ENCODE results near the gene ADGRE3.
A peak's percentile ranks its signal among the peaks of the same experiment; 100 is the strongest.

The ADGRE3 gene

DNA sequence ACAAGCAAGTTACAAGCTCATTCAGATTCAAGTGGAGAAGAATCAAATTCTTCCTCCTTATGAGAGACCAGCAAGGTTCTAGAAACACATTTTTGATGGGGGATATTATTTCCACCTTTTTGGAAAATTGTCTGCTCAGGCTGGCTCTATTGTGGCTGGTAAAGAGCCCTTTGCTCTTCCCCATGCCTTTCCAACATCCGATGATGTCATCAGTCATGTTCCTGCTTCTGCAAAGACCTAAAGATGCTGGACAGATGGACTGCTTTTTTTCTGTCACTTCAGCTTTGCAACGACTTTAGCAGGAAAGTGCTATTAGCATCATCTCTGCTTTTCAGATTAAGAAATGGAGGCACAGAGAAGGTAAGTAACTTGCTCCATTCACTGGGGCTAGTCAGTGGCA, 4.2 kb downstream of the ADGRE3 start:
- H3K36me3 ChIP-seq (ENCODE audit: control insufficient read depth in 2 of 2, insufficient read depth in 1 of 2, low read length in 2 of 2), result no peaks in the 10 kb centered on the region
- H3K4me3 ChIP-seq (ENCODE audit: low read depth, low read length), result no peak overlapping the region
- CTCF ChIA-PET, result no interaction called here
- TF ChIP-seq ZNF530 (tag by site-specific recombination; IDR thresholded peaks at IDR 0.05; ENCODE audit: low read depth), result 0 out of 2 replicates have a peak, but pooled peaks have one; percentile 38
- TF ChIP-seq, protein P1, sequence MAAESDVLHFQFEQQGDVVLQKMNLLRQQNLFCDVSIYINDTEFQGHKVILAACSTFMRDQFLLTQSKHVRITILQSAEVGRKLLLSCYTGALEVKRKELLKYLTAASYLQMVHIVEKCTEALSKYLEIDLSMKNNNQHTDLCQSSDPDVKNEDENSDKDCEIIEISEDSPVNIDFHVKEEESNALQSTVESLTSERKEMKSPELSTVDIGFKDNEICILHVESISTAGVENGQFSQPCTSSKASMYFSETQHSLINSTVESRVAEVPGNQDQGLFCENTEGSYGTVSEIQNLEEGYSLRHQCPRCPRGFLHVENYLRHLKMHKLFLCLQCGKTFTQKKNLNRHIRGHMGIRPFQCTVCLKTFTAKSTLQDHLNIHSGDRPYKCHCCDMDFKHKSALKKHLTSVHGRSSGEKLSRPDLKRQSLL (tag by site-specific recombination; IDR thresholded peaks at IDR 0.05), result no peak
- TF ChIP-seq, protein P2, sequence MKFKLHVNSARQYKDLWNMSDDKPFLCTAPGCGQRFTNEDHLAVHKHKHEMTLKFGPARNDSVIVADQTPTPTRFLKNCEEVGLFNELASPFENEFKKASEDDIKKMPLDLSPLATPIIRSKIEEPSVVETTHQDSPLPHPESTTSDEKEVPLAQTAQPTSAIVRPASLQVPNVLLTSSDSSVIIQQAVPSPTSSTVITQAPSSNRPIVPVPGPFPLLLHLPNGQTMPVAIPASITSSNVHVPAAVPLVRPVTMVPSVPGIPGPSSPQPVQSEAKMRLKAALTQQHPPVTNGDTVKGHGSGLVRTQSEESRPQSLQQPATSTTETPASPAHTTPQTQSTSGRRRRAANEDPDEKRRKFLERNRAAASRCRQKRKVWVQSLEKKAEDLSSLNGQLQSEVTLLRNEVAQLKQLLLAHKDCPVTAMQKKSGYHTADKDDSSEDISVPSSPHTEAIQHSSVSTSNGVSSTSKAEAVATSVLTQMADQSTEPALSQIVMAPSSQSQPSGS (tag by site-specific recombination; IDR thresholded peaks at IDR 0.05; ENCODE audit: low read depth), result 0 out of 2 replicates have a peak, but pooled peaks have one; percentile 52
- H3K4me1 ChIP-seq (ENCODE audit: control insufficient read depth, insufficient read depth, low read length), result no peaks in the 10 kb centered on the region
- H3K27ac ChIP-seq (ENCODE audit: extremely low read depth, low read depth, low read length), result no peak overlapping the region
- no peaks in the 10 kb centered on the region for H3K9me3 ChIP-seq (ENCODE audit: control insufficient read depth, insufficient read depth, low read depth, low read length)
- POLR2A ChIA-PET, result no interaction called here

DNA sequence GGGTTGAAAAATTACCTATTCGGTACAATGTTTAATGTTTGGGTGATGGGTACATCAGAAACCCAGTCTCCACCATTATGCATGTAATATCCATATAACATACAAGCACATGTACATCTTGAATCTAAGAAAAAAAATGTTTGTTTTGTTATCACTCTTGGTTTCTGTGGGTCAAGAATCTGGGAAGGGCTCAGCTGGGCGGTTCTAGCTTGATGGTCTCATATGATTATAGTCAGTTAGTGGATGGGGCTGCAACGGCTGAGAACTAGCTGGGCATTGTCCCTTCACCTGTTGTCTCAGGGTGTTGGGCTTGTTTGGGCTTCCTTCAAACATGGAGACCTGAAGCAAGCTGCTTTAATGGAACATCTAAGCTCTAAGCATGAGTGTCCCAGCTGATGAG, 4.7 kb downstream of the ADGRE3 start:
- ChIA-PET POLR2A (no interaction called here), CTCF (no interaction called here)
- H3K27ac ChIP-seq (ENCODE audit: extremely low read depth, low read depth, low read length), result no peak overlapping the region
- H3K4me1 ChIP-seq (ENCODE audit: control insufficient read depth, insufficient read depth, low read length), result no peaks in the 10 kb centered on the region
- no peaks in the 10 kb centered on the region for H3K9me3 ChIP-seq (ENCODE audit: control insufficient read depth, insufficient read depth, low read depth, low read length)
- no peak overlapping the region for H3K4me3 ChIP-seq (ENCODE audit: low read depth, low read length)
- H3K36me3 ChIP-seq (ENCODE audit: control insufficient read depth in 2 of 2, insufficient read depth in 1 of 2, low read length in 2 of 2), result no peaks in the 10 kb centered on the region
- TF ChIP-seq, protein P3, sequence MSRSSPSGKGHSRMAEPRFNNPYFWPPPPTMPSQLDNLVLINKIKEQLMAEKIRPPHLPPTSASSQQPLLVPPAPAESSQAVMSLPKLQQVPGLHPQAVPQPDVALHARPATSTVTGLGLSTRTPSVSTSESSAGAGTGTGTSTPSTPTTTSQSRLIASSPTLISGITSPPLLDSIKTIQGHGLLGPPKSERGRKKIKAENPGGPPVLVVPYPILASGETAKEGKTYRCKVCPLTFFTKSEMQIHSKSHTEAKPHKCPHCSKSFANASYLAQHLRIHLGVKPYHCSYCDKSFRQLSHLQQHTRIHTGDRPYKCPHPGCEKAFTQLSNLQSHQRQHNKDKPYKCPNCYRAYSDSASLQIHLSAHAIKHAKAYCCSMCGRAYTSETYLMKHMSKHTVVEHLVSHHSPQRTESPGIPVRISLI (tag by site-specific recombination; IDR thresholded peaks at IDR 0.05), result no peak

DNA sequence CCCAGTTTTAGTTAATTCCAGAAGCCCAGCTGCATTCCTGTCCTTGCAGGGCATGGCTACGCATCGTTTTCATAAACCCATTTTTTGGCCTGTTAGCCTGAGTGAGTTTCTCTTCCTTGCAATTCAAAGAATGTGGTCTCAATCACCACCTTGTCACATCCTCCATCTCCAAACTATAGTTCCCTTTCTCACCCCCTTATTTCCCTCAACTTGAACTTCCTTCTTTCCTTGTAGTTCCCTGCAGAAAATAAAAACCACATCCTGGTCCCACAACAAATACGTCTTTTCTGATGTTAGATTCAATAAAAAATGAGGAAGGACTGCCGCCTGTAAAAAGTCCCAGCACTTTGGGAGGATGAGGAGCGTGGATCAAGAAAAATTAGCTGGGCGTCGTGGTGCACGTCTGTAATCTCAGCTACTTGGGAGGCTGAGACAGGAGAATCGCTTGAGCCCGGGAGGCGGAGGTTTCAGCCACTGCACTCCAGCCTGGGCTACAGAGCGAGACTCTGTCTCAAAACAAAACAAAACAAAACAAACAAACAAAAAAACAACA, 13.2 kb downstream of the ADGRE3 start:
- H3K4me1 ChIP-seq (ENCODE audit: control insufficient read depth, insufficient read depth, low read length), result no peaks in the 10 kb centered on the region
- no peak overlapping the region for H3K27ac ChIP-seq (ENCODE audit: extremely low read depth, low read depth, low read length)
- no peaks in the 10 kb centered on the region for H3K36me3 ChIP-seq (ENCODE audit: control insufficient read depth in 2 of 2, insufficient read depth in 1 of 2, low read length in 2 of 2)
- no peak overlapping the region for H3K4me3 ChIP-seq (ENCODE audit: low read depth, low read length)
- ChIA-PET CTCF (no interaction called here), POLR2A (no interaction called here)
- no peaks in the 10 kb centered on the region for H3K9me3 ChIP-seq (ENCODE audit: control insufficient read depth, insufficient read depth, low read depth, low read length)
- no peak for TF ChIP-seq ZNF544 (tag by site-specific recombination; IDR thresholded peaks at IDR 0.05)
- TF ChIP-seq, protein P2 (tag by site-specific recombination; IDR thresholded peaks at IDR 0.05; ENCODE audit: low read depth), result no peak

DNA sequence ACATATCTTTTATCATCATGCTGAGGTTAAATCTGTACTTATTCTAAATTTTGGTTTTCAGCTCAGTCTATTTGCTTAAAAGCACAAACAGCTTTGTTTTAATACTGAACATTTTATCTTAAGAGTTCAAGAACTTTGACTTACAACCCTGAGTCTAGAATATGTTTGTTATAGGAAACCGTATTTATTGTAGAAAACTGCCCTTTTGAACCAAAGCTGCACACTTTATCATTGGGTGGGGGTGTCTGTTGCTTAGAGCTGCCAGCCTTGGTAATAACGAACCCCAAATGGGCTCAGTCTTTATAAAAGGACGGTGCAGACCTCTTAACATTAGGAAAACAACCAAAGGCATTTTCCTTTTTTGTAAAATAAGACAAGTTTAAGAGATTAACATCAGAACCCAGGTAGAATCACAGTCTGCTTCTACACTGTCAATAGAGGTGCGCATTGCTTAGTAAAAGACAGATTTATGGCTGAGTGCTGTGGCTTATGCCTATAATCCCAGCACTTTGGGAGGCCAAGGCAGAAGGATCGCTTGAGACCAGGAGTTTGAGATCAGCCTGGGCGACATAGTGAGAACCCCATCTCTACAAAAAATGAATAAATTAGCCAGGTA, 14.7 kb downstream of the ADGRE3 start:
- H3K27ac ChIP-seq (ENCODE audit: extremely low read depth, low read depth, low read length), result no peak overlapping the region
- POLR2A ChIA-PET, result no interaction called here
- H3K4me3 ChIP-seq (ENCODE audit: low read depth, low read length), result no peak overlapping the region
- H3K36me3 ChIP-seq (ENCODE audit: control insufficient read depth in 2 of 2, insufficient read depth in 1 of 2, low read length in 2 of 2), result no peaks in the 10 kb centered on the region
- H3K9me3 ChIP-seq (ENCODE audit: control insufficient read depth, insufficient read depth, low read depth, low read length), result no peaks in the 10 kb centered on the region
- CTCF ChIA-PET, result no interaction called here
- no peaks in the 10 kb centered on the region for H3K4me1 ChIP-seq (ENCODE audit: control insufficient read depth, insufficient read depth, low read length)
- TF ChIP-seq ZXDB (tag by site-specific recombination; IDR thresholded peaks at IDR 0.05) (no peak), SALL2 (tag by site-specific recombination; IDR thresholded peaks at IDR 0.05; ENCODE audit: borderline replicate concordance) (no peak), ZFP37 (tag by site-specific recombination; IDR thresholded peaks at IDR 0.05) (no peak), WT1 (tag by site-specific recombination; IDR thresholded peaks at IDR 0.05) (no peak), ZNF610 (tag by site-specific recombination; IDR thresholded peaks at IDR 0.05; ENCODE audit: borderline replicate concordance) (no peak), ZNF623 (tag by site-specific recombination; IDR thresholded peaks at IDR 0.05) (no peak), ZNF677 (tag by site-specific recombination; IDR thresholded peaks at IDR 0.05) (no peak), SP7 (tag by site-specific recombination; IDR thresholded peaks at IDR 0.05) (no peak), ZNF350 (tag by site-specific recombination; IDR thresholded peaks at IDR 0.05) (no peak), ZNF555 (tag by site-specific recombination; conservative IDR thresholded peaks at IDR 0.05) (no peak), BCL11B (tag by site-specific recombination; IDR thresholded peaks at IDR 0.05; ENCODE audit: low read depth) (no peak)
- TF ChIP-seq, protein P4, sequence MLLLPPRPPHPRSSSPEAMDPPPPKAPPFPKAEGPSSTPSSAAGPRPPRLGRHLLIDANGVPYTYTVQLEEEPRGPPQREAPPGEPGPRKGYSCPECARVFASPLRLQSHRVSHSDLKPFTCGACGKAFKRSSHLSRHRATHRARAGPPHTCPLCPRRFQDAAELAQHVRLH (tag by site-specific recombination; IDR thresholded peaks at IDR 0.05), result no peak
- TF ChIP-seq, protein P5, sequence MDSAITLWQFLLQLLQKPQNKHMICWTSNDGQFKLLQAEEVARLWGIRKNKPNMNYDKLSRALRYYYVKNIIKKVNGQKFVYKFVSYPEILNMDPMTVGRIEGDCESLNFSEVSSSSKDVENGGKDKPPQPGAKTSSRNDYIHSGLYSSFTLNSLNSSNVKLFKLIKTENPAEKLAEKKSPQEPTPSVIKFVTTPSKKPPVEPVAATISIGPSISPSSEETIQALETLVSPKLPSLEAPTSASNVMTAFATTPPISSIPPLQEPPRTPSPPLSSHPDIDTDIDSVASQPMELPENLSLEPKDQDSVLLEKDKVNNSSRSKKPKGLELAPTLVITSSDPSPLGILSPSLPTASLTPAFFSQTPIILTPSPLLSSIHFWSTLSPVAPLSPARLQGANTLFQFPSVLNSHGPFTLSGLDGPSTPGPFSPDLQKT (IDR thresholded peaks at IDR 0.05; ENCODE audit: borderline replicate concordance, low read depth, low read length), result no peak
- TF ChIP-seq, protein P6, sequence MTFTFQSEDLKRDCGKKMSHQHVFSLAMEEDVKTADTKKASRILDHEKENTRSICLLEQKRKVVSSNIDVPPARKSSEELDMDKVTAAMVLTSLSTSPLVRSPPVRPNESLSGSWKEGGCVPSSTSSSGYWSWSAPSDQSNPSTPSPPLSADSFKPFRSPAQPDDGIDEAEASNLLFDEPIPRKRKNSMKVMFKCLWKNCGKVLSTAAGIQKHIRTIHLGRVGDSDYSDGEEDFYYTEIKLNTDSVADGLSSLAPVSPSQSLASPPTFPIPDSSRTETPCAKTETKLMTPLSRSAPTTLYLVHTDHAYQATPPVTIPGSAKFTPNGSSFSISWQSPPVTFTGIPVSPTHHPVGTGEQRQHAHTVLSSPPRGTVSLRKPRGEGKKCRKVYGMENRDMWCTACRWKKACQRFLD (tag by site-specific recombination; IDR thresholded peaks at IDR 0.05), result no peak
